Bronchus fibroblast of lung (primary cell): ENCODE measurements around the gene OR12D1. TPM values are rescaled to one million over a fixed set of nuclear protein-coding genes. Genes with fewer than 3 reads are reported as not detected.

Experiments used
- total RNA-seq: library from RNA; depleted of rRNA; stranded (reverse); fragments of >200 nt; gene quantifications from 2 replicates; pipeline ENCODE4 v1.2.3, GENCODE V29; 2015

The OR12D1 gene
- not detected in 2 replicates for total RNA-seq

GRCh38 chr6:29414588-29414987 lies at the start of gene OR12D1:
Gene OR12D1, plus strand, starts transcription at chr6:29414928.

GRCh38 chr6:29368765-29369164 lies 46.0 kb upstream of the OR12D1 start, which contains the start of gene OR5V1:
Gene OR5V1, minus strand, starts transcription at chr6:29368865. Its CDS starts 12,670 bp downstream, at chr6:29356195.

GRCh38 chr6:29375191-29375590 lies 39.5 kb upstream of the OR12D1 start, which contains the start of gene OR12D3:
Gene OR12D3, minus strand, starts transcription at chr6:29375291. Its CDS starts 4 bp downstream, at chr6:29375287.

GRCh38 chr6:29395331-29395730 lies 19.4 kb upstream of the OR12D1 start, which contains the start of gene OR12D2:
Gene OR12D2, plus strand, starts transcription at chr6:29395631. Its CDS starts 1,069 bp downstream, at chr6:29396700.

GRCh38 chr6:29439006-29439405 lies 24.3 kb downstream of the OR12D1 start, which contains the start of gene OR10C1:
Gene OR10C1, plus strand, starts transcription at chr6:29439306. Its CDS starts 710 bp downstream, at chr6:29440016.

GRCh38 chr6:29456971-29457370 lies 42.2 kb downstream of the OR12D1 start, which contains the start of the genes OR11A1 and OR2H1:
Gene OR11A1, minus strand, starts transcription at chr6:29457071. Its CDS starts 29,430 bp downstream, at chr6:29427641.
Gene OR2H1, plus strand, starts transcription at chr6:29457155. Its CDS starts 4,615 bp downstream, at chr6:29461770.

Other genes with a start within 250 kb of the OR12D1 start
- not detected in 2 replicates for gene OR2J2, start 244.0 kb upstream of the OR12D1 start, total RNA-seq
- gene OR14J1, start 113.2 kb upstream of the OR12D1 start, total RNA-seq, result not detected in 2 replicates
- not detected in 2 replicates for gene OR5V1, start 46.1 kb upstream of the OR12D1 start, total RNA-seq
- not detected in 2 replicates for gene OR12D3, start 39.6 kb upstream of the OR12D1 start, total RNA-seq
- gene OR12D2, start 19.3 kb upstream of the OR12D1 start, total RNA-seq, result not detected in 2 replicates
- gene OR10C1, start 24.4 kb downstream of the OR12D1 start, total RNA-seq, result not detected in 2 replicates
- not detected in 2 replicates for gene OR11A1, start 42.1 kb downstream of the OR12D1 start, total RNA-seq
- gene OR2H1, start 42.2 kb downstream of the OR12D1 start, total RNA-seq, result not detected in 2 replicates
- gene MAS1L, start 73.0 kb downstream of the OR12D1 start, total RNA-seq, result not detected in 2 replicates
- gene UBD, start 144.8 kb downstream of the OR12D1 start, total RNA-seq, result not detected in 2 replicates
- gene OR2H2, start 170.2 kb downstream of the OR12D1 start, total RNA-seq, result not detected in 2 replicates
- 4.4 and 4.8 TPM in 2 replicates for gene GABBR1, start 218.3 kb downstream of the OR12D1 start, total RNA-seq
- not detected in 2 replicates for gene MOG, start 242.2 kb downstream of the OR12D1 start, total RNA-seq